DND-41 (cell line): Measurements from ENCODE around the gene PERM1.

ENCODE experiments used
- ATAC-seq: fragments of 200-7000 bp; cut with Tn5 transposase; 3 replicates; pipeline ENCODE4 v1.9.1; 2021; ENCODE audit warnings: low read depth; ENCODE audit not compliant: insufficient read depth
- DNase-seq: peaks from one replicate; pipeline ENCODE4 v3.0.0-alpha.2; 2020
- H2AFZ ChIP-seq: 2 replicates; pipeline ENCODE4 v1.6.0; 2012; ENCODE audit warnings: low read depth, low read length
- H3K27ac ChIP-seq: 2 replicates; pipeline ENCODE4 v1.5.1; 2012; ENCODE audit warnings: low read length, inconsistent platforms
- H3K27me3 ChIP-seq: fragments of 200-600 bp; sonication (generic); 2 replicates; pipeline ENCODE4 v1.6.0; 2012; ENCODE audit warnings: low read length, mild to moderate bottlenecking, inconsistent platforms; ENCODE audit not compliant: insufficient read depth, poor library complexity
- H3K36me3 ChIP-seq: 2 replicates; pipeline ENCODE4 v1.5.1; 2012; ENCODE audit warnings: low read length, inconsistent platforms; ENCODE audit not compliant: insufficient read depth
- H3K4me1 ChIP-seq: 2 replicates; pipeline ENCODE4 v1.5.1; 2012; ENCODE audit warnings: mild to moderate bottlenecking, low read length; ENCODE audit not compliant: insufficient read depth
- H3K4me2 ChIP-seq: 2 replicates; pipeline ENCODE4 v1.6.0; 2012; ENCODE audit warnings: mild to moderate bottlenecking, moderate library complexity, low read length, inconsistent platforms; ENCODE audit not compliant: insufficient read depth
- H3K4me3 ChIP-seq, 2 experiments: fragments of 200-600 bp in 1 of 2; shearing (Covaris generic) in 1 of 2; 2 replicates each; pipeline ENCODE4 v1.5.1; 2012 to 2016; ENCODE audit warnings: inconsistent platforms in 2 of 2, low read length in 2 of 2, mild to moderate bottlenecking in 2 of 2, low read depth in 1 of 2, moderate library complexity in 1 of 2
- H3K79me2 ChIP-seq: 2 replicates; pipeline ENCODE4 v1.6.0; 2012; ENCODE audit warnings: low read length, inconsistent platforms; ENCODE audit not compliant: insufficient read depth
- H3K9ac ChIP-seq: 2 replicates; pipeline ENCODE4 v1.6.0; 2012; ENCODE audit warnings: low read depth, mild to moderate bottlenecking, inconsistent platforms, low read length, moderate library complexity
- H3K9me3 ChIP-seq: 2 replicates; pipeline ENCODE4 v1.5.1; 2012; ENCODE audit warnings: low read length, moderate library complexity, mild to moderate bottlenecking, inconsistent platforms; ENCODE audit not compliant: insufficient read depth, severe bottlenecking
- H4K20me1 ChIP-seq: 2 replicates; pipeline ENCODE4 v1.6.0; 2012; ENCODE audit warnings: low read length; ENCODE audit not compliant: insufficient read depth
- CTCF ChIP-seq: IDR thresholded peaks from 2 replicates; pipeline ENCODE4 v1.5.1; 2012; ENCODE audit warnings: borderline replicate concordance, low read length, moderate library complexity, mild to moderate bottlenecking; ENCODE audit not compliant: poor library complexity, severe bottlenecking; ENCODE audit errors: extremely low read depth
- EZH2 ChIP-seq: IDR thresholded peaks from 3 replicates; pipeline ENCODE4 v1.6.1; 2012; ENCODE audit warnings: borderline replicate concordance, low read depth, mild to moderate bottlenecking, moderate library complexity, low read length, inconsistent platforms; ENCODE audit not compliant: severe bottlenecking

PERM1 gene

GRCh38 chr1:973459-974292, 8.2 kb downstream of the PERM1 start:
- H4K20me1 ChIP-seq = no peaks in the 10 kb centered on the region; the same call in 1 of the 2 replicates
- H3K9ac ChIP-seq = no peak overlapping the region
- no peak for DNase-seq
- H3K4me2 ChIP-seq = no peak overlapping the region
- H2AFZ ChIP-seq = no peak overlapping the region
- H3K27me3 ChIP-seq = peaks cover 9% of the 10 kb centered on the region
- no peak overlapping the region for H3K4me3 ChIP-seq
- no peak for ATAC-seq
- H3K79me2 ChIP-seq = no peaks in the 10 kb centered on the region
- TF ChIP-seq EZH2 (no peak), CTCF (no peak)
- no peak overlapping the region for H3K27ac ChIP-seq
- H3K4me1 ChIP-seq = peaks cover 15% of the 10 kb centered on the region
- H3K9me3 ChIP-seq = no peaks in the 10 kb centered on the region
- H3K36me3 ChIP-seq = no peaks in the 10 kb centered on the region

GRCh38 chr1:972726-973458, 9.0 kb downstream of the PERM1 start:
- peaks cover 9% of the 10 kb centered on the region for H3K27me3 ChIP-seq
- TF ChIP-seq CTCF = no peak

GRCh38 chr1:971751-972506, 10.0 kb downstream of the PERM1 start:
- DNase-seq = no peak
- H3K36me3 ChIP-seq = no peaks in the 10 kb centered on the region
- no peaks in the 10 kb centered on the region for H3K9me3 ChIP-seq
- H3K4me3 ChIP-seq = no peak overlapping the region
- no peak for TF ChIP-seq CTCF
- TF ChIP-seq EZH2 = no peak
- no peak overlapping the region for H3K9ac ChIP-seq
- no peak overlapping the region for H2AFZ ChIP-seq
- H3K4me1 ChIP-seq = peaks cover 19% of the 10 kb centered on the region
- no peaks in the 10 kb centered on the region for H3K79me2 ChIP-seq
- no peak for ATAC-seq
- H3K27ac ChIP-seq = no peak overlapping the region
- H3K27me3 ChIP-seq = peaks cover 15% of the 10 kb centered on the region
- no peak overlapping the region for H3K4me2 ChIP-seq
- peaks cover 12% of the 10 kb centered on the region; the same call in 1 of the 2 replicates for H4K20me1 ChIP-seq

More at GRCh38 chr1:972726-973458, 9.0 kb downstream of the PERM1 start:
- H3K4me3 ChIP-seq = no peak overlapping the region
- DNase-seq = no peak
- no peaks in the 10 kb centered on the region for H3K36me3 ChIP-seq
- H4K20me1 ChIP-seq = peaks cover 5% of the 10 kb centered on the region; the same call in 1 of the 2 replicates
- H3K4me1 ChIP-seq = peaks cover 15% of the 10 kb centered on the region
- no peak overlapping the region for H2AFZ ChIP-seq
- no peak overlapping the region for H3K9ac ChIP-seq
- no peaks in the 10 kb centered on the region for H3K79me2 ChIP-seq
- no peaks in the 10 kb centered on the region for H3K9me3 ChIP-seq
- no peak overlapping the region for H3K4me2 ChIP-seq
- no peak overlapping the region for H3K27ac ChIP-seq
- no peak for ATAC-seq
